OCI-LY7 (cell line): ENCODE results near the gene PIGO.

Experiments used
- CTCF ChIP-seq: fragments of 200-600 bp; sonication (generic); conservative IDR thresholded peaks from 2 replicates; pipeline ENCODE4 v1.5.1; 2014; ENCODE audit warnings: mild to moderate bottlenecking, antibody characterized with exemption, low read length, moderate library complexity, mixed read lengths
- EZH2phosphoT487 ChIP-seq: fragments of 200-600 bp; sonication (generic); IDR thresholded peaks from 2 replicates; pipeline ENCODE4 v1.6.1; 2018; ENCODE audit warnings: low read depth, borderline replicate concordance, mild to moderate bottlenecking, mixed run types, antibody characterized with exemption, low read length, moderate library complexity, mixed read lengths

DNA sequence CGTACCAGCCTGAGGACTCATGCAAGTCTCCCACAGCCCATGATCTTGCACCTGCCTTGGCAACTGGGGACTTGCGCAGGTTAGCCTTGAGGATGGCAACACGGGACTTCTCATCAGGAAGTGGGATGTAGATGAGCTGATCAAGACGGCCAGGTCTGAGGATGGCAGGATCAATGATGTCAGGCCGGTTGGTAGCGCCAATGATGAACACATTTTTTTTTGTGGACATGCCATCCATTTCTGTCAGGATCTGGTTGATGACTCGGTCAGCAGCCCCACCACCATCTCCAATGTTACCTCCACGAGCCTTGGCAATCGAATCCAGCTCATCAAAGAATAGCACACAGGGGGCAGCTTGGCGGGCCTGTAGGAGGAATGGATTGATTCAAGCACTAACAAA, 37.0 kb downstream of the PIGO start:
- TF ChIP-seq CTCF (no peak), EZH2phosphoT487 (no peak)
